GM21390 (cell line): ENCODE results near the gene HPSE2.
"Not testable (repeated sequence)": the region's sequence is repeated elsewhere in the genome, so short reads cannot be mapped to it uniquely, and the experiment has no call there.

Experiments used
- ATAC-seq: cut with Tn5 transposase; IDR thresholded peaks from one replicate; pipeline ENCODE4 v1.9.1; 2021; ENCODE audit not compliant: unreplicated experiment

HPSE2 gene

GRCh38 chr10:98921316-98921715, 314.3 kb downstream of the HPSE2 start:
- no peak for ATAC-seq

GRCh38 chr10:98920807-98921206, 314.8 kb downstream of the HPSE2 start:
- ATAC-seq: no peak

GRCh38 chr10:98920360-98920759, 315.3 kb downstream of the HPSE2 start:
- ATAC-seq: no peak

- ATAC-seq: no peak
Measured at GRCh38 chr10:98919899-98920298, 315.8 kb downstream of the HPSE2 start.

- no peak for ATAC-seq
Measured at GRCh38 chr10:98917828-98918227, 317.8 kb downstream of the HPSE2 start.

GRCh38 chr10:98916526-98917125, 319.0 kb downstream of the HPSE2 start:
- no peak for ATAC-seq

- ATAC-seq: no peak
Measured at GRCh38 chr10:98915911-98916310, 319.7 kb downstream of the HPSE2 start.

- ATAC-seq: no peak
Measured at GRCh38 chr10:98910546-98910945, 325.1 kb downstream of the HPSE2 start.

- ATAC-seq: no peak
Measured at GRCh38 chr10:98910048-98910447, 325.6 kb downstream of the HPSE2 start.

GRCh38 chr10:98908868-98909267, 326.8 kb downstream of the HPSE2 start:
- no peak for ATAC-seq

- ATAC-seq: not testable (repeated sequence)
Measured at GRCh38 chr10:98908247-98908646, 327.4 kb downstream of the HPSE2 start.

GRCh38 chr10:98901441-98902110, 334.1 kb downstream of the HPSE2 start:
- ATAC-seq: no peak

GRCh38 chr10:98899018-98899417, 336.6 kb downstream of the HPSE2 start:
- ATAC-seq: no peak

- ATAC-seq: no peak
Measured at GRCh38 chr10:98892523-98892922, 343.1 kb downstream of the HPSE2 start.

GRCh38 chr10:98886686-98887085, 349.0 kb downstream of the HPSE2 start:
- no peak for ATAC-seq

- ATAC-seq: no peak
Measured at GRCh38 chr10:98885378-98885777, 350.3 kb downstream of the HPSE2 start.

GRCh38 chr10:98881789-98882188, 353.9 kb downstream of the HPSE2 start:
- no peak for ATAC-seq

GRCh38 chr10:98880971-98881370, 354.7 kb downstream of the HPSE2 start:
- no peak for ATAC-seq

GRCh38 chr10:98878921-98879320, 356.7 kb downstream of the HPSE2 start:
- no peak for ATAC-seq

- no peak for ATAC-seq
Measured at GRCh38 chr10:98878418-98878817, 357.2 kb downstream of the HPSE2 start.

GRCh38 chr10:98861962-98862361, 373.7 kb downstream of the HPSE2 start:
- ATAC-seq: no peak

GRCh38 chr10:98858525-98858924, 377.1 kb downstream of the HPSE2 start:
- no peak for ATAC-seq
